ENCODE measurements around the gene ZC3HAV1.
"Not testable (repeated sequence)": the region's sequence is repeated elsewhere in the genome, so short reads cannot be mapped to it uniquely, and the experiment has no call there.

The ZC3HAV1 gene

GRCh38 chr7:139084709-139085108, 24.8 kb downstream of the ZC3HAV1 start:
- DNase-seq (ENCODE audit: low spot score), result no peak

GRCh38 chr7:139081584-139081983, 27.9 kb downstream of the ZC3HAV1 start:
- DNase-seq (ENCODE audit: low spot score), result no peak

GRCh38 chr7:139080905-139081304, 28.6 kb downstream of the ZC3HAV1 start:
- no peak for DNase-seq (ENCODE audit: low spot score)

GRCh38 chr7:139079861-139080260, 29.7 kb downstream of the ZC3HAV1 start:
- no peak for DNase-seq (ENCODE audit: low spot score)

- no peak for DNase-seq (ENCODE audit: low spot score)
Measured at GRCh38 chr7:139078911-139079310, 30.6 kb downstream of the ZC3HAV1 start.

- no peak for DNase-seq (ENCODE audit: low spot score)
Measured at GRCh38 chr7:139078399-139078798, 31.1 kb downstream of the ZC3HAV1 start.

- DNase-seq (ENCODE audit: low spot score), result not testable (repeated sequence)
Measured at GRCh38 chr7:139077706-139078105, 31.8 kb downstream of the ZC3HAV1 start.

GRCh38 chr7:139075871-139076686, 33.4 kb downstream of the ZC3HAV1 start:
- no peak for DNase-seq (ENCODE audit: low spot score)

- DNase-seq (ENCODE audit: low spot score), result peak; percentile 61
Measured at GRCh38 chr7:139075031-139075652, 34.4 kb downstream of the ZC3HAV1 start.

GRCh38 chr7:139072796-139073195, 36.7 kb downstream of the ZC3HAV1 start:
- no peak for DNase-seq (ENCODE audit: low spot score)

GRCh38 chr7:139071680-139072079, 37.8 kb downstream of the ZC3HAV1 start:
- no peak for DNase-seq (ENCODE audit: low spot score)

- no peak for DNase-seq (ENCODE audit: low spot score)
Measured at GRCh38 chr7:139068544-139069399, 40.7 kb downstream of the ZC3HAV1 start.

- no peak for DNase-seq (ENCODE audit: low spot score)
Measured at GRCh38 chr7:139066315-139066714, 43.2 kb downstream of the ZC3HAV1 start.

- no peak for DNase-seq (ENCODE audit: low spot score)
Measured at GRCh38 chr7:139065323-139065722, 44.2 kb downstream of the ZC3HAV1 start.

GRCh38 chr7:139061416-139061815, 48.1 kb downstream of the ZC3HAV1 start:
- no peak for DNase-seq (ENCODE audit: low spot score)

GRCh38 chr7:139060695-139061237, 48.8 kb downstream of the ZC3HAV1 start:
- no peak for DNase-seq (ENCODE audit: low spot score)

GRCh38 chr7:139059905-139060304, 49.6 kb downstream of the ZC3HAV1 start:
- no peak for DNase-seq (ENCODE audit: low spot score)

GRCh38 chr7:139058943-139059342, 50.6 kb downstream of the ZC3HAV1 start:
- DNase-seq (ENCODE audit: low spot score), result no peak

- no peak for DNase-seq (ENCODE audit: low spot score)
Measured at GRCh38 chr7:139055674-139056073, 53.8 kb downstream of the ZC3HAV1 start.

- not testable (repeated sequence) for DNase-seq (ENCODE audit: low spot score)
Measured at GRCh38 chr7:139054656-139055055, 54.9 kb downstream of the ZC3HAV1 start.

- no peak for DNase-seq (ENCODE audit: low spot score)
Measured at GRCh38 chr7:139054101-139054500, 55.4 kb downstream of the ZC3HAV1 start.

- no peak for DNase-seq (ENCODE audit: low spot score)
Measured at GRCh38 chr7:139051655-139052054, 57.9 kb downstream of the ZC3HAV1 start.
